C4-2B (cell line): Measurements from ENCODE around the gene PROM1.

Experiments used
- H3K27ac ChIP-seq: fragments of 450-650 bp; 2 replicates; pipeline ENCODE4 v1.5.1; 2017
- CTCF ChIP-seq: fragments of 450-650 bp; conservative IDR thresholded peaks from 2 replicates; pipeline ENCODE4 v1.5.1; 2017; ENCODE audit warnings: mild to moderate bottlenecking
- ZFX ChIP-seq: fragments of 450-650 bp; IDR thresholded peaks from 2 replicates; pipeline ENCODE4 v1.6.1; 2017

PROM1 gene

GRCh38 chr4:15930314-15930713, 153.5 kb downstream of the PROM1 start:
- TF ChIP-seq ZFX (no peak), CTCF (no peak)
- no peak overlapping the region for H3K27ac ChIP-seq

- TF ChIP-seq ZFX (no peak), CTCF (no peak)
- H3K27ac ChIP-seq: no peak overlapping the region
Measured at GRCh38 chr4:15929540-15929939, 154.3 kb downstream of the PROM1 start.

DNA sequence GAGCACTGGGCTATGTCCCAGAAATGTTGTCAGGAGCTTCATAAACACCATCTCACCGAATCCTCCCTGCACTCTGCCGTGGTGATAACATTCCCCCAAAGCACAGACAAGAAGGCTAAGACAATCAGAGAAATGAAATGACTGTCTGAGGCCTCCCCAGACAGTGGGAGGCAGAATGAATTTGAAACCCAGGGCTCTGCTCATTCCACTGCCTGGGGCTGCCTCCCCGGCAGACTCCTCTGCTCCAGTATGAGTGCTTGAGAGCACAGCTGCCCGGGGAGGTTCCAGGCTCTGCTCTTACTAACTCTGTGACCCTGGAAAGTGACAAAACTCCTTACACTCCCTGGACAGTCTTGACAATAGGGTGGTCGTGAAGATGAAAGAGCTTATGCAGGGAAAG, 154.9 kb downstream of the PROM1 start:
- TF ChIP-seq CTCF (no peak), ZFX (no peak)
- H3K27ac ChIP-seq: no peak overlapping the region

DNA sequence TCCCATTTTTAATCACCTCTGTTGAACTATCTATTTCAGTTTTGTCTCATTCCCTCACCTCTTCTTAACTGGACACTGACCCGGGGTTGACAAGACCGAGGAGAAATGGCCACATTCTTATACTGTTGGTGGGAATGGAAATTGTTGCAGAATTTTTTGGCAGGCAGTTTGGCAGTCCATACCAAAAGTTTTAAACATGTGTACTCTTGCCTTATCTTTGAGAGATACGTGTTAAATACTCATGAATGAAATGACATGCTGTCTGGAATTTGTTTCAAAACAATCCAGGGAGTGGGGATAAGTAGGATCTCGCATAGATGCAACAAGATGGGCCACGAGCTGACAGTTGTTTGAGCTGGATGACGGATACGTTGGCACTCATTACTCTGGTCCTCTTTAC, 157.3 kb downstream of the PROM1 start:
- TF ChIP-seq CTCF: no peak
- TF ChIP-seq ZFX: no peak
- no peak overlapping the region for H3K27ac ChIP-seq

GRCh38 chr4:15925830-15926229, 158.0 kb downstream of the PROM1 start:
- no peak overlapping the region for H3K27ac ChIP-seq
- TF ChIP-seq CTCF (no peak), ZFX (no peak)

DNA sequence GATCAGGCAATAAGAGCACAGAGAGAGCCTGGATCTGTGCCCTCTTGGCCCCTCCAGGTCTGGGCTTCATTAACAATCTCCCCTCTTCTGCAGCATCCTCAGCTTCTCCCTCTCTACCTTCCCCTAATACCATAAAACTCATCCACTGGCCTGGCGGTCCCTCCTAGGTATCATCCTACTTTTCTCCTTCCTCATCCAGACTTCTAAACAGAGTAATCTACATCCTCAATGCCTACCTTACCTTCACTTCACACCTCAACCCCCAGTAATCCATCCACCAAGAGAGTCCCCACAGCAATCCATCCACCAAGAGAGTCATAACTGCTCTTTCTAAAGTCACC, 162.3 kb downstream of the PROM1 start:
- no peak for TF ChIP-seq CTCF
- TF ChIP-seq ZFX: no peak
- H3K27ac ChIP-seq: no peak overlapping the region

DNA sequence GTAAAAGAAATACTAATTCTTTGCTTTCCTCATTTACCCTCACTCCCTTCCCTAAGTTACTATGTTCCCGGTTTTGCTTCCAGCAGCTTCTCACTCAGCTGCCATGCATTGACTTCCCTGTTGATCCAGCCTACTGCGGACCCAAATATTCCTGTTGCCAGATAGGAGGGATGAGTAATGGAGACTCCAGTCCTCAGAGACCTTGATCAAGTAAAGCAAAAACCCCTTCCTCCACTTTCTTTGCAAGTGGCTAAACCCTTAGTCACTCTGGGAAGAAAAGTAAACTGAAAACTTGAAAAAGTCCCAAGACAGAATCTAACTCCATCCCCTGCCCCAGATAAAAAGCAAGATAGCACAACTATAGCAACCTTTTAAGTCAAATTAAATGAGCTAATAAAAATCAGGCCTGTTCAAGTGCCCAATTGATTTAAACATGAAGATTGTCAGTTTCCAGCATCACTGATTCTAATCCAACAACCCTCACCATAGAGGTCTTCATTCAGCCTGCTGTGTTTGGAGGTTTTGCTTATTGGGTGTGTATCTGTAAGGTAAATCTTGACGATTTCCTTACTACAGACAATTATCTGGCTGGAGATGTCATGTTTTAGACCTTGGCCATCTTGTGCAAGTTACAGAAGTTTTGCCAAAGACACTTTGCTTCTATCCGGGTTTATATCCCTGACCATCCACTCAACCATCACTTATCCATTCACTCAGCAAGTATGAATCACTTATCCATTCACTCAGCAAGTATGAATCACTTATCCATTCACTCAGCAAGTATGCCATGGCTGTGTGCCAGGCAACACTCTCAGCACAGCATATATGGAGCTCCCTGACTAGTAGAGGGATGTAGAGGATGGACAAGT, 162.9 kb downstream of the PROM1 start:
- no peak overlapping the region for H3K27ac ChIP-seq
- TF ChIP-seq ZFX (no peak), CTCF (no peak)
